KMS-11 (cell line): ENCODE results near the gene DIAPH3.

Experiments used
- H2AFZ ChIP-seq: fragments of 200-600 bp; sonication (generic); 2 replicates; pipeline ENCODE4 v1.6.1; 2016; ENCODE audit warnings: antibody characterized with exemption, mixed run types, low read depth
- H3K27ac ChIP-seq: fragments of 200-600 bp; sonication (generic); 2 replicates; pipeline ENCODE4 v1.6.1; 2016; ENCODE audit warnings: mild to moderate bottlenecking, mixed run types
- H3K27me3 ChIP-seq: fragments of 200-600 bp; sonication (generic); 2 replicates; pipeline ENCODE4 v1.6.1; 2017; ENCODE audit warnings: mild to moderate bottlenecking, low read depth, mixed run types, moderate library complexity; ENCODE audit not compliant: insufficient read depth
- H3K36me3 ChIP-seq: fragments of 200-600 bp; sonication (generic); 2 replicates; pipeline ENCODE4 v1.6.1; 2017; ENCODE audit warnings: mild to moderate bottlenecking, mixed run types; ENCODE audit not compliant: insufficient read depth
- H3K4me1 ChIP-seq: fragments of 200-600 bp; sonication (generic); 2 replicates; pipeline ENCODE4 v1.6.1; 2016; ENCODE audit warnings: mild to moderate bottlenecking, low read depth, mixed run types; ENCODE audit not compliant: poor library complexity, severe bottlenecking
- H3K4me2 ChIP-seq: fragments of 200-600 bp; sonication (generic); 2 replicates; pipeline ENCODE4 v1.7.0; 2016; ENCODE audit warnings: mild to moderate bottlenecking, mixed run types
- H3K4me3 ChIP-seq: fragments of 200-600 bp; sonication (generic); IDR thresholded peaks from 2 replicates; pipeline ENCODE4 v1.6.1; 2017; ENCODE audit warnings: low read depth, low read length, mixed read lengths; ENCODE audit not compliant: insufficient read depth
- H3K79me2 ChIP-seq: fragments of 200-600 bp; sonication (generic); 2 replicates; pipeline ENCODE4 v1.6.1; 2016; ENCODE audit warnings: low read depth, mixed run types; ENCODE audit not compliant: insufficient read depth
- H3K9ac ChIP-seq: fragments of 200-600 bp; sonication (generic); 2 replicates; pipeline ENCODE4 v1.6.1; 2016; ENCODE audit warnings: mild to moderate bottlenecking, mixed run types
- H4K20me1 ChIP-seq: fragments of 200-600 bp; sonication (generic); 2 replicates; pipeline ENCODE4 v1.6.1; 2016; ENCODE audit warnings: mild to moderate bottlenecking, mixed run types; ENCODE audit not compliant: insufficient read depth
- CTCF ChIP-seq: fragments of 200-600 bp; sonication (generic); conservative IDR thresholded peaks from 2 replicates; pipeline ENCODE4 v1.6.1; 2017; ENCODE audit warnings: low read depth, mild to moderate bottlenecking, antibody characterized with exemption, low read length, moderate library complexity, mixed read lengths

DIAPH3 gene

GRCh38 chr13:59770451-59770850, 393.3 kb downstream of the DIAPH3 start:
- H3K27me3 ChIP-seq, result no peaks in the 10 kb centered on the region
- H3K36me3 ChIP-seq, result no peaks in the 10 kb centered on the region
- no peaks in the 10 kb centered on the region for H3K4me1 ChIP-seq
- no peak overlapping the region for H3K4me3 ChIP-seq
- no peak for TF ChIP-seq CTCF
- H4K20me1 ChIP-seq, result no peaks in the 10 kb centered on the region
- no peak overlapping the region for H2AFZ ChIP-seq
- no peak overlapping the region for H3K9ac ChIP-seq
- no peak overlapping the region for H3K4me2 ChIP-seq
- no peaks in the 10 kb centered on the region for H3K79me2 ChIP-seq
- H3K27ac ChIP-seq, result no peak overlapping the region

GRCh38 chr13:59766236-59766635, 397.5 kb downstream of the DIAPH3 start:
- Histone ChIP-seq H3K27me3 (no peaks in the 10 kb centered on the region), H3K36me3 (no peaks in the 10 kb centered on the region), H3K9ac (no peak overlapping the region), H3K79me2 (no peaks in the 10 kb centered on the region), H3K4me2 (no peak overlapping the region), H3K4me3 (no peak overlapping the region), H3K4me1 (no peaks in the 10 kb centered on the region), H2AFZ (no peak overlapping the region), H3K27ac (no peak overlapping the region), H4K20me1 (no peaks in the 10 kb centered on the region)
- TF ChIP-seq CTCF, result no peak

GRCh38 chr13:59755632-59756290, 408.0 kb downstream of the DIAPH3 start:
- no peak overlapping the region for H2AFZ ChIP-seq
- H3K9ac ChIP-seq, result no peak overlapping the region
- no peaks in the 10 kb centered on the region for H4K20me1 ChIP-seq
- no peak overlapping the region for H3K27ac ChIP-seq
- no peak for TF ChIP-seq CTCF
- peaks cover 26% of the 10 kb centered on the region for H3K4me1 ChIP-seq
- no peaks in the 10 kb centered on the region for H3K79me2 ChIP-seq
- H3K36me3 ChIP-seq, result no peaks in the 10 kb centered on the region
- H3K4me2 ChIP-seq, result no peak overlapping the region
- H3K4me3 ChIP-seq, result no peak overlapping the region
- H3K27me3 ChIP-seq, result no peaks in the 10 kb centered on the region

- no peak overlapping the region for H2AFZ ChIP-seq
- no peaks in the 10 kb centered on the region for H3K79me2 ChIP-seq
- no peaks in the 10 kb centered on the region for H3K36me3 ChIP-seq
- peaks cover 26% of the 10 kb centered on the region for H3K4me1 ChIP-seq
- no peak overlapping the region for H3K9ac ChIP-seq
- peak overlapping the region; percentile 8; the same call in 1 of the 2 replicates for H3K4me2 ChIP-seq
- TF ChIP-seq CTCF, result no peak
- H3K4me3 ChIP-seq, result no peak overlapping the region
- no peak overlapping the region for H3K27ac ChIP-seq
- no peaks in the 10 kb centered on the region for H3K27me3 ChIP-seq
- H4K20me1 ChIP-seq, result no peaks in the 10 kb centered on the region
These were observed 409.3 kb downstream of the DIAPH3 start for GRCh38 chr13:59754411-59754810.
